Measurements from ENCODE around the gene TAPT1.

TAPT1 gene

GRCh38 chr4:16131293-16131692, 95.0 kb downstream of the TAPT1 start:
- no peak for DNase-seq (ENCODE audit: low read depth)

GRCh38 chr4:16129336-16129735, 96.9 kb downstream of the TAPT1 start:
- no peak for DNase-seq (ENCODE audit: low read depth)

- DNase-seq (ENCODE audit: low read depth), result no peak
Observed at GRCh38 chr4:16126714-16127113, 99.6 kb downstream of the TAPT1 start.

- no peak for DNase-seq (ENCODE audit: low read depth)
Observed at GRCh38 chr4:16125571-16126445, 100.5 kb downstream of the TAPT1 start.

- DNase-seq (ENCODE audit: low read depth), result no peak
Observed at GRCh38 chr4:16124232-16124631, 102.0 kb downstream of the TAPT1 start.

DNA sequence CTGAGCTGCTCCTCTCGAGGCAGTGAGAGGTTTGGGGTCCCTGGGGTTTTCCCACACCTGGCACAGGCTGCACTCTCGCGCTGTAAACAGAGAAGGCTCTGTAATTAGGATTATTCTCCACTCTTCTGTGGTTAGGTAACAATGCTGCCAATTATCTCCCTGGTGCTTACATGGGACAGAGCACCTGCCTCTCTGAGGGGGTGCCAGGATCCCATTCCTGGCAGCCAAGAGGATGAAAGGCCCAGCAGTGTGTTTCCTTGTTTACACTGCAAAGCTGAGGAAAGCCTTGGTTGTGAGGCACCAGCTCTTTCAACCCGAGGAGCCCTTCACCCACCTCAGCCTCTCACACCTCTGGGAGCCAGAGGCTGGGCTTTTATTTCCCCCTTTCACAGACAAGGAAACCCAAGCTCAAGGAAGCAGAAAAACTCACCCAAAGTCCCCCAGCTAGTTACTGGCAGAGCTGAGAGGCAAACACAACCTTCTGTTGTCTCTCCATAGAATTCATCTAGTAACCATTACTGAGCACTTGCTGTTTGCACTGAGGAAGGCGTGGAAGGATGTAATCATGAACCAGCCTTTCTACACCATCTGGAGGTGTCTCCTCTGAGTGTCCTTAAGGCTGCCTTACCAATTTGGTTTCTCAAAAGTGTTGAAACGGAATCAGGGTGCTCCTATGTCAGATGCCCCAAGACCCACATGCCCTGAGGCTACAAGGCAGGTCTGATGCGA, 102.8 kb downstream of the TAPT1 start:
- no peak for DNase-seq (ENCODE audit: low read depth)

DNA sequence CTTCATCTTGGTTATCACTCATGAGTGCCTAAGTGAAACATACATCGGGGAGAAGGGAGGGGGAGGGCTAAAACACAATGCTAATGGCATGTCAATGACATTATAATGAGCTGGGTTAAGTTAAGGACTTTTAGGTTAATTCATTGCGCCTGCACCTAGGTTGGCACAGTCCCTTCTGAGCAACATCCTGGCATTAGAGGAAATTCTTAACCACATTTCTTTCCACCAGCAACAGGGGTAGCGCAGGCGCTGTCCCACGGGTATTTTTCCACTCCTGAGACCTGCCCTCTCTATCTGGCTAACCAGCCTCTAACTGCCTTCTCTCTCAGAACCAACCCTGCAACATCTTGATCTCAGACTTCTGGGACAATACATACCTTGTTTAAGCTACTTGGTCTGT, 103.5 kb downstream of the TAPT1 start:
- DNase-seq (ENCODE audit: low read depth), result no peak

- no peak for DNase-seq (ENCODE audit: low read depth)
Observed at GRCh38 chr4:16122308-16122711, 104.0 kb downstream of the TAPT1 start.

GRCh38 chr4:16120720-16121119, 105.6 kb downstream of the TAPT1 start:
- DNase-seq (ENCODE audit: low read depth), result peak; percentile 9

DNA sequence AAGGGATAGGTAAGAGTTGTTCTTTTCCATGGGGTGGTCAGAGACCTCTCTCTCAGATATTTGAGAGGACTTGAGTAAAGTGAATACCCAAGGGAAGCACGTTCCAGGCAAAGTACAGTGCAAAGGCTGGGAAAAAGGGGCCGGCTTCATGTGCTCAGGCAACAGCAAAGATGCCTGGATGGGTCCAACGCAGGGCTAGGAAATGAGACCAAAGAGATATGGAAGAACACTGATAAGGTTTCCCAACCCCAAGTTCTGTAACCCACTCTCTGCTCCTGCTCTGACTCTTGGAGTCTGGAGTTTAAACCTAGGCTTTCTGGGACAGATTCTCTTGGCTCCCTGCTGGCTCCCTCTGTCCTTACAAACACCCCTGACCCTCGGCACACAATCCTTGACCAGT, 106.3 kb downstream of the TAPT1 start:
- DNase-seq (ENCODE audit: low read depth), result no peak

DNA sequence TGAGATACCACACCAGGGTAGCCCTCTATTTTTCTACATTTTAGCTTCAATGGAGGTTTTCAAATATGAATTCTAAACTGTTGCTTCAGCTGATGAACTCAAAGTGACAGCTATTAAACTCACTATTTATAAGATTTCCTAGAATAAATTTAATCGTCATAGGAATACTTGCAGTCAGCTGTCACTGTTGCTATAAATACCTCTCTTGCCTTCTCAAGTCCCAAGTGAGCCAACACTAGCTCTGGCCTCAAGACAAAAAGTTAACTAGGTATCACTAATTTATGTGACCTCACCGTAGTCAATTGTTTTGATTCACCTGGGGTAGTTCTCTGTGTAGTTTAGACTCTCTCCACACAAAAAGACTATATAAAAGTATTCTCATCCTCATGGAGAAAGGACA, 108.2 kb downstream of the TAPT1 start:
- no peak for DNase-seq (ENCODE audit: low read depth)

DNA sequence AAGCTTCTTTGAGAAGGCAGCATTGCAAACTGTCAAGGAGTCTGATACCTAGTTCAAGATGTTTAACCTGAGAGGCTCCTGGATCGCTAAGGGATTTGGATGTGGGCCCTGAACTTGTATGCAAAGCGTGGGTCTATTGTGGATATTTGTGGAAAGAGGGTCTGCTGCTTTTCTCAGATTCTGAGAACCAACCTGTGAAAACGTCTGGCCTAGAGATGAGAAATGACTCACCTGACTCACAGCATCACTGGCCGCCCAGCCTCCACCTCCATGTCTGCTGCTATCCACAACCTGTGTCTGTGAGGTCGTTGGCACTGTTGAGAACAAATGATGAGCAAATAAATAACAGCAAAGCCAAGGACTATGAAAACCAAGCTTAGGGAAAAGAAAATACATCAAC, 109.1 kb downstream of the TAPT1 start:
- DNase-seq (ENCODE audit: low read depth), result no peak

GRCh38 chr4:16116493-16116990, 109.7 kb downstream of the TAPT1 start:
- no peak for DNase-seq (ENCODE audit: low read depth)

DNA sequence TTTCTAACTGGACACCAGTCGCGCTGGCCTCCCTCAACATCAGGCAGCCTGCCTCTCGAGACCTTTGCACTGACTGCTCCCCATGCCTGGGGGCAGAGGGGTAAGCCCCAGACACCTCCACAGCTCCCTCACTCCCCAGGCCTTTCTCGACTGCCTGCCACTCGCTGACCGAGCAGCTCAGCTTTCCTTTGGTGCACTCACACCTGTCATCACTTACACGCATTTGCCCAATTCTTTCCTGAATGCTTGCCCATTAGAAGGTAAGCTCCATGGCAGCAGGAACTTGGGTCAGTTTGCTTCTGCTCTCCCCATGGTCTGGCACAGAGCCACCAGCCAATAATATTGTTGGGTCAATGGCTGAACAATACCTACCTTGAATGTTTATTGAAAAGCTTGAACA, 110.3 kb downstream of the TAPT1 start:
- no peak for DNase-seq (ENCODE audit: low read depth)

DNA sequence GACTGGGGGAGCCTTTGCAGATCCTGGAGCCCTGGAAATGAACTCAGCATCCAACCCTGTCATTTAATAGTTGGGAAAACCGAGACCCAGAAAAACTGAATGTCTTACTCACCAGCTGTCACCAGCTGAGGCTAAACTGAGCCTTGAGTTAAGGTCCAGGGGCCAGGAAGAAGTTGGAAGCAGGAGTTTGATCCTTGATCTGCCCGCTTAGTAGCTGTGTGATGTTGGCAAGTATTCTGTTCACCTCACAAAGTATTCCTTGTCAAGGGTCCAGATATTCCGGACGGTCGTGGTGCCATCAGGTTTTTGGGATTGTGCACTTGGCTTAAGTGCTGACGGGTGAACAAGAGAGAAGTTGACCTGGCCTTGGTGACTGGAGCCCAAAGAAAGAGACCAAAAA, 111.7 kb downstream of the TAPT1 start:
- DNase-seq (ENCODE audit: low read depth), result no peak

- no peak for DNase-seq (ENCODE audit: low read depth)
Observed at GRCh38 chr4:16113741-16114140, 112.5 kb downstream of the TAPT1 start.

DNA sequence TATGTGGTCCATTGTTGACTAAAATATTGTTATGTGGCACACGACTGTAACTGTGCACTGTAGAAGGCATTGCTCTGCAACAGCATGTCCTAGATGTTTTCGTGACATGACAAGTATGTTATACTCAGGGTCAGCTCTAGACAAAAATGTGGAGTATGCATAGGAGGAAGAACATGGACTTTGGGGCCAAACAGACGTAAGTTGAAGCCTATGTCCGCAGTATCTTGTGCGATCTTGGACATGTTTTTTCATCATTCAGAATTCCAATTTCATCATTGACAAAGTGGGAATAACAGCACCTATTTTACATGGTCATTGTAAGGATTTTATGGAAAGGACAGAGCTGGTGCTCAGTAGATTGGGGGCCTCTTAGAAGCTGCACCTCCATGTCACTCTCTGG, 114.7 kb downstream of the TAPT1 start:
- DNase-seq (ENCODE audit: low read depth), result no peak

DNA sequence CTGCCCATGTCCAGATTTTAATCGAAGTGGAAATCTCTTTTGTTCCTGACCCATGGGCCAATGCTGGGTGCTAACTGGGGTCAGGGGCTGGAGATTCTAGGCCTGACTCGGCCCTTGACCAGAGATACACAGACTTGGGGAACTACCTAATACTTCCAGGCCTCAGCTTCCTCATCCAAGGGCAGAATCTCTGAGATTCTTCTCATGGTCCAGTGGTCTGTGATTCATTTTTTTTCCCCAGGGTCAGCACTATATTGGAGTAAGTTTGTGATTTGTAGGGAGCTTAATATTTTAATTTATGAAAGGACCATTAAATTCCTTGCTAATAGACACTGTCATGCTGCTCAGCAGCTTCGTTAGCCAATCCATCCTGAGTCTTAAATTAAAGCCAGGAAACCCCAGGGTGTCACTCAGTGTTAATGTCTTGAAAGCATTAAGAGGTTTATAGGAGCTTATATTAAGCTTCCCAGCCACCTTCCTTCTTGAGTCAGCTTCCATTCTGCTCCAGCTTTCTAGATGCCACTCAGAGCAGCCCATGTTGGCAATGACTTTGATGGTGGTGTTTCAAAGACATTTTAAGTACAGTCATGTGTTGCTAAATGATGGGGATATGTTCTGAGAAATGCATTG, 115.5 kb downstream of the TAPT1 start:
- DNase-seq (ENCODE audit: low read depth), result no peak

Measured in CMK (cell line).